HG02870 (cell line): ENCODE data around the gene RSPO4.

ENCODE experiments used
- ATAC-seq: cut with Tn5 transposase; IDR thresholded peaks from one replicate; pipeline ENCODE4 v1.9.1; 2021; ENCODE audit warnings: mild to moderate bottlenecking, moderate library complexity; ENCODE audit not compliant: unreplicated experiment

RSPO4 gene

DNA sequence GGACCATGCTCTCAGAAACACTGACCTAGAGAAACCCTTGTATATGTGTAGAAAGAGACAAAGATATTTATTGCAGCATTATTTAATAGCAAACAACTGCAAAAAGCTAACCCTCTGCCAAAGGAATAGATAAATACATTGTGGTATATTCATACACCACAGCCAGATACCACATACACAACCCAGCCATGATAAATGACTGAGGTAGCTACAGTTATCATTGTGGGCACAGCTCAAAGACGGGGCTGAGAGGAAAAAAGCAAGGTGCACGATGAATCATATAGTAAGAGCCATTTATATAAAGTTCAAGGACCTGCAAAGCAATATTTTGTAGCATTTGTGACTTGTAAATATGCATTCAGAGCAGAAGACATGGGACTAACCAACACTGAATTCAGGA is 30.8 kb downstream of the RSPO4 start:
- no peak for ATAC-seq

- ATAC-seq, result no peak
Measured at GRCh38 chr20:969868-970267, 32.2 kb downstream of the RSPO4 start.

DNA sequence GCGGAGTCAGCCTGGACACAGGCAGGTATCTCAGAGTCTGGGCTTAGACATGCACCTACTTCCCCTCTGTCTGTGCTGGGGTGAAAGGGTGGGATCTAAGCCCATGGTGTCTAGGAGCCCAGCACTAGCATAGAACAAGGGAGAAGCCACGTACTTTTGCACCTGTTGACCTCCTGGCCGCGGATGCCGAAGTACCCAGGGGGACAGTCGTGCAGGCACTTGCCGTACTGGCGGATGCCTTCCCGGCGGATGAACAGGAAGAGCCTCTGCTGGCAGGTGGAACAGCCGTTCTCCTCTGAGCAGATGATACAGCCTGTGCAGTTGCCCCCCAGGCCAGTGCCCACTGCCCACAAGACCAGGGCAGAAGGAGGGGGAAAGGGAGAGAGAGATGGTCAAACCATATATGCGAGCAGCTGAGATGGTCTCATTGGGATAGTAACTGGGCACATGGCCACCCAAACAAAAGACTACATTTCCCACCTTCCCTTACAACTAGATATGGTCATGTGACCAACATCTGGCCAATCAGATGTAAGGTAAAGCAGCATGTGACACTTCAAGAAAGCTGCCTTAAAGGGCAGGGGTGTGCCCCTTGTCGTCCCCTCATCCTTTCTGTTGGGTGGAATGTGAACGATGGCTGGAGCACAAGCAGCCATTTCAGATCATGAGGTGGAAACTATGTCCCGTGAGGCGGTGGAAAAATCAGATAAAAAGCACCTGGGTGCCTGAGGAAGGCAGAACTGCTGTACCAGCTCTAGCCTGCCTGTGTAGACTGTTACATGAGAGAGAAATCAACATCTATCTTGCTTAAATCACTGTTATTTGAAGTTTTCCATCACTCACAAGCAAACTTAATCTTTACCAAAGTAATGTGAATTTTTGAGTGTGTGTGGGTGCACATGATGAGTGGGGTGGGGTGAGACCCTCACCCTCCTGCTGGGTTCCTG is 34.0 kb downstream of the RSPO4 start:
- no peak for ATAC-seq

GRCh38 chr20:965956-966355 is 36.2 kb downstream of the RSPO4 start:
- ATAC-seq, result no peak

GRCh38 chr20:963795-964194 is 38.3 kb downstream of the RSPO4 start:
- ATAC-seq, result no peak

DNA sequence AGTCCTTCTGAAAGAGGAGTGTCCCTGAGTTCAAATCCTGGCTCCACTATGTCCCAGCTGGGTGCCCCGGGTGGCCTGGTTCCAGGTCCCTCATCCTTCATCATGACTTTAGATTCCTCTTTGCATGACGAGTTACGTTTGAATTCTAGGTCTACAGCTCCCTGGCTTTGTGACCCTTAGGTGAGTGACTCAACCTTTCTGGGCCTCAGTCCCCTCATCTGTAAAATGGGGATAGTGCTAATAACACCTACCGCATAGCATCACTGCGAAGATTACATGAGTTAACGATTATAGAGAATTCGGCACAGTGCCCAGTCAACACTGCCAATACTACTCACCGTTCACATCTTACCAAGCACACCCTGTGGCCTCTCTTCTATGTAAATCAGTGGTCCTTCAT is 39.4 kb downstream of the RSPO4 start:
- ATAC-seq, result no peak

DNA sequence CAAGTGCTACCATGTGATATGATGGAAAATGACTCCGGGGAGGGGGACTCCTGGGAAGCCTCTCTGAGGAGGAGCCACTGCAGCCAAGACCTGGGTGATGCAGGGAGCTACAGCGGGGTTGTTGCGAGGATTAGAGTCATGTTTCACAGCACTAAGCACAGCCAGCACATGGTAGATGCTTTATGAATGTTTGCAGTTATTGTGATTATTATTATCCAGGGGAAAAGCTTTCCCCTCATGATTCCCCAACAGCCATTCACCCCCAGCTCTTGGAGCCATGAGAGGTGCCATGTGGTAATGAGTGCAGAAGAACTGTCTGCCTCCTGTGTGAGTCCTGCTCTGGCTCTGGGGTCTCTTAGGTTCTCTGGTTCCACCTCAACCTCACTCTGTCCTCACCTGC is 39.9 kb downstream of the RSPO4 start:
- no peak for ATAC-seq

DNA sequence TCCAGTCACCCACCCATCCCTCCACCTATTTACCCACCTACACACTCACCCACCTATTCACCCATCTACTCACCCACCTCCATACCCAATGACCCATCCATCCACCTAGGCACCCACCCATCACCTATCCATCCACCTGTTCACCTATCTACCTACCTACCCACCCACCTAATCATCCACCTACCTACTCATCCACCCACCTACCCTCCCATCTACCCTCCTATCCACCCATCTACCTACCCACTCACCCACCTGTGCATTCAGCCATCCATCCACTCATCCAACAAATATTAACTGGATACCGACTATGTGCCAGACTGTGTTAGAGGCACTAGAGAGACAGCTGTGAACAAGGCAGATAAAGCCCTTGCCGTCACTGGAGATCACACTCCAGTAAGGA is 40.3 kb downstream of the RSPO4 start:
- no peak for ATAC-seq

- ATAC-seq, result no peak
Measured at GRCh38 chr20:959996-960615, 42.0 kb downstream of the RSPO4 start.

DNA sequence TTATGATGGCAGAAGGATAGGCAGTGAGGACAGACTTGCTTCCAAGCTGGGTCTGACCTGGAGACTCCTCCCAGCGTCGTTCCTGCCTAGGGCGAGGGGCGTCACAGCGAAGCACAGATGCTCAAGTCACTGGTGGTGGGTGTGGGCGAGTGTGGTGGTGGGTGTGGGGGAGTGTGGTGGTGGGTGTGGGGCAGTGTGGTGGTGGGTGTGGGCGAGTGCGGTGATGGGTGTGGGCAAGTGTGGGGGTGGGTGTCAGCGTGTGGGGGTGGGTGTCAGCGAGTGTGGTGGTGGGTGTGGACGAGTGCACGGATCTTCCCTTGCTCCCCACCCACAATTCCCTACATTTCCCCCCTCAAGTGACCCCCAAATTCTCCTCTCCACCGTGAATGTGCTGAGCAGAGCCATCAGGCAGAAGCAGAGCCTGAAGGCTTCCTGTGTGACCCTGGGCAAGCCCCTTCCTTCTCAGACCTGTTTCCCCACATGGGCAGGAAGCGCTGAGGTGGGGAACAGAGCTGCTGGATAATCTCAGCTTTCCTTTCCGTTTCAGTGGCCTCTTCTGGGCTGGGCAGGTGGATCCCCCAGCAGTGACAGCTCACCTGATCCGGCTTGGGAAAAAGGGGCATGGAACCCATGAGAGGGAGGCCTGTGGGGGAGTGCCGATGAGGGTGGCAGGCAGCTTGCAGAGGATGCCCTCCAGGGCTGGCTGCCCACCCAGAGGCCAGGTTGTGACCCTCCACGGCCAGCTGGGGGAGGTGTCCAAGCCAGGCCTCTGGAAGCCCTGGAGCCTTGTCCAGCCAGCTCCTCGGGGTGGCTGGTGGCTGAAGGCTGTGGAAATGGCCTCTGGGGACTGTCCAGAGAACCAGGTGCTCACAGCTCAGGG is 42.9 kb downstream of the RSPO4 start:
- ATAC-seq, result no peak

DNA sequence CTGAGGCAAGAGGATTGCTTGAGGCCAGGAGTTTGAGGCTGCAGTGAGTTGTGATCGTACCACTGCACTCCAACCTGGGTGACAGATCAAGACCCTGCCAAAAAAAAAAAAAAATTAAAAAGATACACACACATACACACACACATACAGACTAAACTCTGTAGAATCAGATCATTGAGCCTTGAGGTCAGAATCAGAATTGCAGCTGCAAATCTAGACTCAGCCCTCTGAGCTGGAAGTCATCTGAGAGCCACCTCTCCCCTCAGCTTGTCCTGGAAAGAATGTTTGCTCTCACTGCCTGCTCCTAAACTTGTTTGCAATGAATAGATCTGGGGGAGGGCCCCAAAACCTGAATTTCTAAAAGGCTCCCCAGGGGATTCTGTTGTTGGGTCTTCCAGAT is 44.6 kb downstream of the RSPO4 start:
- ATAC-seq, result no peak

- peak; percentile 65 for ATAC-seq
Measured at GRCh38 chr20:956330-956951, 45.7 kb downstream of the RSPO4 start.

GRCh38 chr20:955656-956055 is 46.5 kb downstream of the RSPO4 start:
- ATAC-seq, result no peak

DNA sequence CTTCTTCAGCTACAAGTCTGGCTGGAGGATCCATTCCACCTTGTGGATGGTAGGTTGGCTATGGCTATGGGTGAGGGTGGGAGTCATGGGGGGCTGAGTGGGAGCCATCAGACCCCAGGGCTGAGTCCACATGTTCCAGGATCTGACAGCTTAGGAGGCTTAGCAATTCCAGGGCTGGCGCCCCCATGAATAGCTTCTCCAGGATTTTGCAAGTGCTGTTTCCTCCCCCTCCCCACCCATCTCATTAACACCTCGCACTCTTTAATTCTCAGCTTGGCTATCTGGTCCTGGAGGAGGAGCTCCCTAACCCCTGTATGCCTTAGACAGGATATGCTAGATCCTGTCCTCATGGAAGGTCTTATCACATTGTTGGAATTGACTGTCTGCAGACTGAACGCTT is 47.0 kb downstream of the RSPO4 start:
- no peak for ATAC-seq

DNA sequence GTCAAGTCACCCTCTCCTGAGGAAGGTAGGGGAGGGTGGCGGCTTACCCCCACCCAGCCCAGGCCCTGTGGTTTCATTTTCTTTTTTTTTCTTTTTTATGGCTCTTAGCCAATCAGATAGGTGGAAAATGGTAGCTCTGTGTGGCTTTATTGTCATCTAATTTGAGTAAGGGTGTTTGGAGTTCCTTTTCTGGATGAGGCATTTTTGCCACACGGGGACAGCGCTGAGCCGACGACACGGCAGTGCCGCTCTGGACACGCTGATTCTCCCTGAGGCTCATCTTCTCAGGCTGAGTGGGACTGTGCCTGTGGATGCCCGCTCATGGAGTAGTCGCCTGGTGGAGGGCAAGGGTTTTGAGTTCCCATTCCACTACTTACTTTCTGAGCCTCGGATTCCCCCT is 48.4 kb downstream of the RSPO4 start:
- no peak for ATAC-seq

DNA sequence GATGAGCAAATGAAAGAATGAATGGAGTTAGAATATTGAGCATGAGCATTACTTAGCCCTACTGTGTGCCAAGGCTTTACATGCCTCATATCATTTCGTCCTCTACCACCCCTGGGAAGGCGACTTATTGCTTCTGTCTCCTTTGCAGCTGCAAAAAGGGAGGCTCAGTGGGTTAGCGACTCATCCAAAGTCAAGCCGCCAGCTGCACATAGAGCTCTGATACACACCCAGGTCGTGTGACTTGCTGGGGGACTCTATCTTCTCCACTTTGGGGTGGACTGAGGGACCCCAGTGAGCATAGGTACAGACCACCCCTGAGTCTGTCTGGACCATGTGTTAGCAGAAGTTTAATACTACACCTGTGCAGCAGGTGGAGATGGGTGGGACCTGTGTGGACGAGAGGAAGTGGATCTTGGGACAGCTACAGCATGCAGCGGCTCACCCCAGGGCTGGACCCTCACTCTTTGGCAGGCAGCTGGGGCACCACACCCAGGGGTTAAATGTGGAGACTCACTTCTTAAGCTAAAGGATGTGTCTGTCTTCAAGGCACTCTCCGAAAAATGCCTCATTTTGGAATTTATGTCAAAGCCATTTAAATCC is 49.8 kb downstream of the RSPO4 start:
- no peak for ATAC-seq

DNA sequence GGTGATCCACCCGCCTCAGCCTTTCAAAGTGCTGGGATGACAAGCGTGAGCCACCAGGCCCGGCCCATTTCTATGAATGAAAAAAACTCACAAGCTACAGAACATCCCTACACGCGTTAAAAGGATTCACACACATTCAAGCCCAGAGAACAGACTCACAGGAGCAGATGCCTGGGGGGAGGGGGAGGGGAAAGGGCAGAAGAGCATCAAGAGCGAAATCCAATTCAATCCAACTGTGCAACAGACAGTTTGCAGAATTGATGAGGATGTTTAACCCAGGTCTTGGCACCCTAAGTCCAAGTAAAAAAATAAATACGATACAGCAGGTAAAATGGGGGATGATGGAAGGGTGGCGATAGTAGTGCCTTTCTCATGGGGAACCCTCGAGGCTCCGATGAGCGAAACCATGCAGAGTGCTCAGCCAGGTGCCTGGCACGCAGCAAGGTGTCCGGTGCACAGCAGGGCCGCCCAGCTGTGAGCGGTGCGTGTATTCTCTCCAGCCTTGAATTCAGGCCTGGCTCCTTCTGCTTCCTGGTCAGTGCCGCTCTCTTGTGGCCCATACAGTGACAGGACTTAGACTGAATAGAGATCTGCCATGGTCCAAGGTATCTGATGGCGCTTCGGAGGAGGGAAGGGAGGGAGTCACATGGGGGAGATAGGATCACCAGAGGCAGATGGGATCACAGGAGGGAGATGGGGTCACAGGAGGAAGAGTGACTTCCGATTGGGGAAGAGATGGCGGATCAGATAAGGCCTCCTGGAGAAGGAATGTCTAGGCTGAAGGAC is 50.5 kb downstream of the RSPO4 start:
- no peak for ATAC-seq

DNA sequence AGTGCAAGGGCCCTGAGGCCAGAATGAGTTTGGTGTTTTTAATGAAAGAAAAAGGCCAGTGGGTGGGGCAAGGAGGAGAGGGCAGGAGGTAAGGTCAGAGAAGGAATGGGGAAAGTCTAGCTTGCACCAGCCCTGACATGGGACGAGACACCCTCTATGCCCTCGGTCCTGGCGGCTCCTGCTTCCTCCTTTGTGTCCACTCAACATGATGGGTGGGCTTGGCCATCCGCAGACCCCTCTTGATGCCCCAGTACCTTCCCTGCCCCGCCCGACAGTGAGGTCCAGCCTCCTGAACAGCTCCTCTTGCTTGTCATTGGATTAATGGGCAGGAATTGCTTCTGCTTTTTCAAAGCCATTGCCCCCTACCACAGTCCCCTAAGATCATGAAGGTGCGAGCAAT is 52.4 kb downstream of the RSPO4 start:
- ATAC-seq, result no peak

- no peak for ATAC-seq
Measured at GRCh38 chr20:946826-947225, 55.3 kb downstream of the RSPO4 start.

DNA sequence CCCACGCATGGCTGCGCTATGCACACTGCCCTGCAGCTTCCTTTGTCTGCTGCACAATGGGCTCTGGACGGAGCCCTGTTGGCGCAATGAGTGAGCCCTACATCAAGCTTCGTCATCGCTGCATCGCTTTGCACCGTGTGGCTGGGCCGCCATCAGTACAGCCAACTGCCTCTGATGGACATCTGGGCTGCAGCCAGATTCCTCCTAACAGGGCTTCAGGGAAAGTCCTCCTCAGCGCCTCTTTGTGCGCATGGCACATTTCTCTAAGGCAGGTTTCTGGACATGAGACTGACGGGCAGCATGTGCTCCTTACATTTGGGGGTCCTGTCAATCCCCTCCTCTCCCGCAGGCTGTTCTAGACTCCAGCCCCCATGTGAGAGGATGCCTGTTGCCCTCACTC is 56.3 kb downstream of the RSPO4 start:
- ATAC-seq, result no peak
